Mesothelial cell of epicardium (in vitro differentiated cells): ENCODE results near the gene MS4A5. TPM values are rescaled to one million over a fixed set of nuclear protein-coding genes. Genes with fewer than 3 reads are reported as not detected.
"Not testable (repeated sequence)": the region's sequence is repeated elsewhere in the genome, so short reads cannot be mapped to it uniquely, and the experiment has no call there.

Experiments
- DNase-seq, 2 experiments: peaks; one replicate each; pipeline ENCODE4 v3.0.0; 2021; ENCODE audit warnings: low spot score in 2 of 2; ENCODE audit not compliant: unreplicated experiment in 2 of 2
- H3K27ac Mint-ChIP-seq: 2 replicates; pipeline ENCODE4 v1.8.0; 2021; ENCODE audit warnings: mixed read lengths
- H3K27me3 Mint-ChIP-seq: 2 replicates; pipeline ENCODE4 v1.8.0; 2021; ENCODE audit warnings: low read depth, mixed read lengths
- H3K36me3 Mint-ChIP-seq: 2 replicates; pipeline ENCODE4 v1.8.0; 2021; ENCODE audit warnings: mixed read lengths
- H3K4me1 Mint-ChIP-seq: 2 replicates; pipeline ENCODE4 v1.8.0; 2021; ENCODE audit warnings: mixed read lengths
- H3K4me3 Mint-ChIP-seq: 2 replicates; pipeline ENCODE4 v1.8.0; 2021; ENCODE audit warnings: mild to moderate bottlenecking, moderate library complexity, mixed read lengths
- H3K9me3 Mint-ChIP-seq: 2 replicates; pipeline ENCODE4 v1.8.0; 2021; ENCODE audit warnings: mixed read lengths
- CTCF ChIP-seq: fragments of 200-600 bp; sonication (generic); IDR thresholded peaks from one replicate; pipeline ENCODE4 v1.5.0; 2021; ENCODE audit warnings: antibody characterized with exemption; ENCODE audit not compliant: unreplicated experiment
- total RNA-seq: library from RNA; stranded (reverse); gene quantifications from 3 replicates; pipeline ENCODE4 v1.2.1, GENCODE V29; 2021

Gene MS4A5
- total RNA-seq, 1 donor from 2014 or later = not detected

DNA sequence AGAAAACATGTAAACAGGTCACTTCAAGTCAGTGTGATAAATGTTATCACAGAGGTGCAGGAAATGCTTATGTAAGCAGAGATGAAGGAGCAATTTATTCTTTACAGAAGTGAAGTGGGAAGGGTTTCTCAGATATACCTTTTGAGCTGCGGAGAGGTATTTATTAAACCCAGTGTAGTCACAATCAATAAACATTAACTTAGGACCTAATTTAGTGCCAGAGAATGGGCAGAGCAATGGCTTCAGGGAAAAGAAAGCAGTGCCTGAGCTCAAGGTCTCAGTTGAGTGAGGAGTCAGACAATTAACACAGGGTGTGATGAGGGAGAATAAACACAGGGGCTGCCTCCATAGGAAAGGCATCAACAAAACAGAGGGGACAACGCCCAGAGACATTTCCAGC is 1.9 kb downstream of the MS4A5 start:
- Mint-ChIP-seq H3K27ac (no peak overlapping the region), H3K4me3 (no peak overlapping the region), H3K36me3 (no peaks in the 10 kb centered on the region), H3K9me3 (no peaks in the 10 kb centered on the region), H3K4me1 (no peaks in the 10 kb centered on the region), H3K27me3 (no peaks in the 10 kb centered on the region)
- no peak for TF ChIP-seq CTCF
- DNase-seq = no peak

GRCh38 chr11:60433401-60433800 is 4.0 kb downstream of the MS4A5 start:
- no peak for DNase-seq
- Mint-ChIP-seq H3K27me3 (no peaks in the 10 kb centered on the region), H3K4me1 (no peaks in the 10 kb centered on the region), H3K36me3 (no peaks in the 10 kb centered on the region), H3K9me3 (no peaks in the 10 kb centered on the region), H3K4me3 (no peak overlapping the region), H3K27ac (no peak overlapping the region)
- TF ChIP-seq CTCF = no peak

GRCh38 chr11:60447070-60447469 is 17.7 kb downstream of the MS4A5 start:
- H3K4me3 Mint-ChIP-seq = no peak overlapping the region
- no peak for TF ChIP-seq CTCF
- H3K4me1 Mint-ChIP-seq = no peaks in the 10 kb centered on the region
- H3K36me3 Mint-ChIP-seq = no peaks in the 10 kb centered on the region
- DNase-seq = no peak
- no peak overlapping the region for H3K27ac Mint-ChIP-seq
- H3K27me3 Mint-ChIP-seq = no peaks in the 10 kb centered on the region
- peaks cover 4% of the 10 kb centered on the region for H3K9me3 Mint-ChIP-seq

- Mint-ChIP-seq H3K4me1 (no peaks in the 10 kb centered on the region), H3K9me3 (peaks cover 4% of the 10 kb centered on the region), H3K27ac (no peak overlapping the region), H3K27me3 (no peaks in the 10 kb centered on the region), H3K4me3 (no peak overlapping the region), H3K36me3 (no peaks in the 10 kb centered on the region)
- DNase-seq = no peak
- TF ChIP-seq CTCF = no peak
Observed at GRCh38 chr11:60447846-60448245, 18.5 kb downstream of the MS4A5 start.

DNA sequence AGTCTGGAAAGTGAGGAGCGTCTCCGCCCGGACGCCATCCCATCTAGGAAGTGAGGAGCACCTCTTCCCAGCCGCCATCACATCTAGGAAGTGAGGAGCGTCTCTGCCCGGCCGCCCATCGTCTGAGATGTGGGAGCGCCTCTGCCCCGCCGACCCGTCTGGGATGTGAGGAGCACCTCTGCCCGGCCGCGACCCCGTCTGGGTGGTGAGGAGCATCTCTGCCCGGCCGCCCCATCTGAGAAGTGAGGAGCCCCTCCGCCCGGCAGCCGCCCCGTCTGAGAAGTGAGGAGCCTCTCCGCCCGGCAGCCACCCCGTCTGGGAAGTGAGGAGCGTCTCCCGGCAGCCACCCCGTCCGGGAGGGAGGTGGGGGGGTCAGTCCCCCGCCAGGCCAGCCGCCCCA is 21.8 kb downstream of the MS4A5 start:
- H3K4me3 Mint-ChIP-seq, H3K27ac Mint-ChIP-seq, H3K27me3 Mint-ChIP-seq, H3K36me3 Mint-ChIP-seq, H3K4me1 Mint-ChIP-seq, H3K9me3 Mint-ChIP-seq, DNase-seq: not testable (repeated sequence)

DNA sequence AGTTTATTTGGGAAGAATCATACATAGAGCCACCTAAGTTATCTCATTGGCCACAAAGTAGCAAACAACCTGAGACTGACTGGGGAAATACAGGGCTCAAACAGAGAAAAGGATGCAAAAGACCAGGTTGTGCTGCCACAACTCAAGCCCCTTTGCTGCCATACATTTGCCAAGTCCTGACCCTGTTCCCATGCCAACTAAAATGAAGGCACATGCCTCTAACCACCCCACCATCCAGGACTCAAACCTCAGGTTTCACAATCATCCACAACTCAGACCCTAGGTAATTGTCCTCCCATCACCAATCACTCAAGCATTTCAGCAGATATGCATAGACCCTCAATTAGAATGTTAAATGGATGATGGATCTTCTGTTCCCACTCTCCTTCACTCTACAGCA is 24.8 kb downstream of the MS4A5 start:
- H3K9me3 Mint-ChIP-seq = peaks cover 4% of the 10 kb centered on the region
- no peaks in the 10 kb centered on the region for H3K4me1 Mint-ChIP-seq
- DNase-seq = no peak

More for the DNA sequence above, 24.8 kb downstream of the MS4A5 start:
- no peak for TF ChIP-seq CTCF
- Mint-ChIP-seq H3K36me3 (no peaks in the 10 kb centered on the region), H3K27ac (no peak overlapping the region), H3K4me3 (no peak overlapping the region), H3K27me3 (peaks cover 6% of the 10 kb centered on the region)
